HG02943 (cell line): ENCODE data around the gene CENPX.
"Not testable (repeated sequence)": the region's sequence is repeated elsewhere in the genome, so short reads cannot be mapped to it uniquely, and the experiment has no call there.

Experiments used
- ATAC-seq: cut with Tn5 transposase; IDR thresholded peaks from one replicate; pipeline ENCODE4 v1.9.1; 2021; ENCODE audit warnings: mild to moderate bottlenecking, low read depth, moderate library complexity; ENCODE audit not compliant: unreplicated experiment

CENPX gene

GRCh38 chr17:82042649-82043048 lies 20.0 kb upstream of the CENPX start:
- ATAC-seq, result no peak

GRCh38 chr17:82041144-82041814 lies 18.6 kb upstream of the CENPX start:
- ATAC-seq, result no peak

GRCh38 chr17:82039695-82040299 lies 17.1 kb upstream of the CENPX start:
- ATAC-seq, result no peak

- ATAC-seq, result not testable (repeated sequence)
Measured at GRCh38 chr17:82038796-82039409, 16.2 kb upstream of the CENPX start.

GRCh38 chr17:82037889-82038195 lies 15.2 kb upstream of the CENPX start:
- ATAC-seq, result no peak

GRCh38 chr17:82037092-82037888 lies 14.6 kb upstream of the CENPX start, which contains the start of gene DCXR:
Gene DCXR, minus strand, starts transcription at chr17:82037697. Its CDS starts 15 bp downstream, at chr17:82037682.
- ATAC-seq, result peak; percentile 81

GRCh38 chr17:82036634-82037091 lies 14.0 kb upstream of the CENPX start:
- no peak for ATAC-seq

- ATAC-seq, result no peak
Measured at GRCh38 chr17:82035956-82036633, 13.4 kb upstream of the CENPX start.

GRCh38 chr17:82035488-82035887 lies 12.8 kb upstream of the CENPX start:
- no peak for ATAC-seq

GRCh38 chr17:82034371-82035011 lies 11.8 kb upstream of the CENPX start:
- ATAC-seq, result no peak

- no peak for ATAC-seq
Measured at GRCh38 chr17:82033359-82034085, 10.8 kb upstream of the CENPX start.

- ATAC-seq, result no peak
Measured at GRCh38 chr17:82031885-82032627, 9.4 kb upstream of the CENPX start.

GRCh38 chr17:82031303-82031884 lies 8.7 kb upstream of the CENPX start, which contains the start of gene RAC3:
Gene RAC3, plus strand, starts transcription at chr17:82031678. Its CDS starts 84 bp downstream, at chr17:82031762.
- ATAC-seq, result no peak

GRCh38 chr17:82030470-82031302 lies 8.0 kb upstream of the CENPX start:
- ATAC-seq, result no peak

GRCh38 chr17:82029990-82030469 lies 7.4 kb upstream of the CENPX start:
- ATAC-seq, result no peak

- no peak for ATAC-seq
Measured at GRCh38 chr17:82029391-82029790, 6.7 kb upstream of the CENPX start.

GRCh38 chr17:82028966-82029365 lies 6.3 kb upstream of the CENPX start:
- ATAC-seq, result no peak
